H1 (cell line): ENCODE measurements around the gene SPDYE2. TPM values are rescaled to one million over a fixed set of nuclear protein-coding genes. Genes with fewer than 3 reads are reported as not detected.
A peak's percentile ranks its signal among the peaks of the same experiment; 100 is the strongest.
"Not testable (repeated sequence)": the region's sequence is repeated elsewhere in the genome, so short reads cannot be mapped to it uniquely, and the experiment has no call there.

ENCODE experiments used
- CTCF ChIA-PET: fragments of 300-600 bp; sonication (Branson Sonifier 250); formaldehyde crosslinking; loops from one replicate; lab custom pipeline; 2021; ENCODE audit not compliant: partially characterized antibody; lab: Charles Lee
- POLR2A ChIA-PET: fragments of 300-600 bp; sonication (Branson Sonifier 250); formaldehyde crosslinking; loops from one replicate; lab custom pipeline; 2021; ENCODE audit warnings: inconsistent platforms; ENCODE audit not compliant: partially characterized antibody; lab: Charles Lee
- DNase-seq, 2 experiments: peaks; one replicate each; pipeline versions ENCODE4 v3.0.0 to v3.0.0-alpha.2; 2010 to 2022; ENCODE audit warnings: low spot score in 2 of 2, low read depth in 1 of 2, mixed read lengths in 1 of 2
- FAIRE-seq: peaks from 2 replicates; lab custom pipeline; 2011; peaks lifted over from hg19 to GRCh38; lab: Jason Lieb, UNC
- H2AFZ ChIP-seq: 2 replicates; pipeline ENCODE4 v1.8.1; 2012; ENCODE audit warnings: low read length, inconsistent platforms
- H2AK5ac ChIP-seq: 2 replicates; pipeline ENCODE4 v1.6.1; 2013; ENCODE audit warnings: low read depth, low read length
- H2BK120ac ChIP-seq: replicated peaks from 2 replicates; pipeline ENCODE3; 2013; ENCODE audit warnings: low read depth, low read length, inconsistent platforms
- H2BK12ac ChIP-seq: 2 replicates; pipeline ENCODE4 v1.6.1; 2013; ENCODE audit warnings: low read depth, low read length
- H2BK15ac ChIP-seq: 2 replicates; pipeline ENCODE4 v1.6.1; 2013; ENCODE audit warnings: low read length
- H2BK20ac ChIP-seq: 2 replicates; pipeline ENCODE4 v1.6.1; 2013; ENCODE audit warnings: low read length
- H2BK5ac ChIP-seq: 2 replicates; pipeline ENCODE4 v1.6.1; 2013; ENCODE audit warnings: low read depth, low read length
- H3K14ac ChIP-seq: 2 replicates; pipeline ENCODE4 v1.6.1; 2013; ENCODE audit warnings: inconsistent platforms; ENCODE audit not compliant: insufficient read length
- H3K18ac ChIP-seq: 2 replicates; pipeline ENCODE4 v1.6.1; 2013; ENCODE audit warnings: low read length; ENCODE audit errors: extremely low read depth
- H3K23ac ChIP-seq: 2 replicates; pipeline ENCODE4 v1.6.1; 2013; ENCODE audit warnings: inconsistent platforms; ENCODE audit not compliant: insufficient read length
- H3K23me2 ChIP-seq: 2 replicates; pipeline ENCODE4 v1.6.1; 2013; ENCODE audit warnings: low read depth, low read length
- H3K27ac ChIP-seq: 2 replicates; pipeline ENCODE4 v1.6.1; 2011; ENCODE audit warnings: low read depth, low read length, inconsistent platforms
- H3K27me3 ChIP-seq, 4 experiments: replicated peaks in 1 of 4; 1 replicate in 1 of 4; 2 replicates in 3 of 4; pipeline versions ENCODE4 v1.6.1 to v1.8.1; 2011 to 2013; ENCODE audit warnings: low read length in 3 of 4, mild to moderate bottlenecking in 3 of 4, inconsistent platforms in 2 of 4, mixed read lengths in 2 of 4, moderate library complexity in 1 of 4; ENCODE audit not compliant: control insufficient read depth in 3 of 4, insufficient read depth in 3 of 4; ENCODE audit errors: extremely low read depth in 1 of 4
- H3K36me3 ChIP-seq, 4 experiments: 2 replicates each; pipeline versions ENCODE4 v1.6.1 to v1.8.1; 2011 to 2013; ENCODE audit warnings: mild to moderate bottlenecking in 4 of 4, low read length in 3 of 4, moderate library complexity in 2 of 4, control low read depth in 1 of 4, inconsistent platforms in 1 of 4; ENCODE audit not compliant: insufficient read depth in 4 of 4, control insufficient read depth in 2 of 4
- H3K4ac ChIP-seq: replicated peaks from 2 replicates; pipeline ENCODE3; 2013; ENCODE audit warnings: low read length, low read depth, mixed read lengths, inconsistent platforms; ENCODE audit not compliant: insufficient read length
- H3K4me1 ChIP-seq, 4 experiments: replicated peaks in 1 of 4; 1 replicate in 1 of 4; 2 replicates in 3 of 4; pipeline versions ENCODE4 v1.6.1 to v1.8.1; 2011 to 2013; ENCODE audit warnings: low read length in 3 of 4, inconsistent platforms in 2 of 4, mixed read lengths in 1 of 4; ENCODE audit not compliant: insufficient read depth in 4 of 4, control insufficient read depth in 3 of 4
- H3K4me2 ChIP-seq, 2 experiments: 2 replicates each; pipeline versions ENCODE4 v1.6.1 to v1.8.1; 2011 to 2013; ENCODE audit warnings: low read depth in 2 of 2, low read length in 2 of 2, control low read depth in 1 of 2, inconsistent platforms in 1 of 2, mild to moderate bottlenecking in 1 of 2; ENCODE audit not compliant: insufficient read depth in 1 of 2
- H3K4me3 ChIP-seq, 4 experiments: fragments of 200-600, 300-600 bp in 1 of 4; sonication (generic), shearing (Covaris generic), sonication (Bioruptor Twin) in 1 of 4; 2 replicates each; pipeline versions ENCODE4 v1.5.1 to v1.8.1; 2011 to 2016; ENCODE audit warnings: low read length in 4 of 4, low read depth in 3 of 4, control low read depth in 2 of 4, inconsistent platforms in 2 of 4, mild to moderate bottlenecking in 2 of 4, mixed read lengths in 1 of 4, moderate library complexity in 1 of 4; ENCODE audit not compliant: insufficient read depth in 2 of 4; ENCODE audit errors: extremely low read depth in 1 of 4
- H3K56ac ChIP-seq: replicated peaks from 2 replicates; pipeline ENCODE3; 2013; ENCODE audit warnings: low read depth, mild to moderate bottlenecking, mixed read lengths, low read length, inconsistent platforms; ENCODE audit not compliant: insufficient read length
- H3K79me1 ChIP-seq: 2 replicates; pipeline ENCODE4 v1.6.1; 2013; ENCODE audit warnings: low read depth, low read length, control low read depth
- H3K79me2 ChIP-seq, 2 experiments: 2 replicates each; pipeline versions ENCODE4 v1.6.1 to v1.8.1; 2012 to 2013; ENCODE audit warnings: low read length in 2 of 2, mild to moderate bottlenecking in 2 of 2, inconsistent platforms in 1 of 2; ENCODE audit not compliant: insufficient read depth in 2 of 2, control insufficient read depth in 1 of 2
- H3K9ac ChIP-seq, 4 experiments: replicated peaks in 1 of 4; 1 replicate in 1 of 4; 2 replicates in 3 of 4; pipeline versions ENCODE4 v1.6.1 to v1.8.1; 2011 to 2013; ENCODE audit warnings: low read depth in 3 of 4, low read length in 3 of 4, control low read depth in 2 of 4, mild to moderate bottlenecking in 2 of 4, moderate library complexity in 2 of 4, inconsistent platforms in 1 of 4; ENCODE audit errors: extremely low read depth in 1 of 4
- H3K9me3 ChIP-seq, 2 experiments: 2 replicates each; pipeline versions ENCODE4 v1.6.1 to v1.8.1; 2012 to 2013; ENCODE audit warnings: mild to moderate bottlenecking in 2 of 2, moderate library complexity in 2 of 2, control low read depth in 1 of 2, inconsistent platforms in 1 of 2, low read depth in 1 of 2, low read length in 1 of 2, mixed read lengths in 1 of 2; ENCODE audit not compliant: insufficient read depth in 2 of 2
- H4K20me1 ChIP-seq, 2 experiments: replicated peaks in 1 of 2; 2 replicates each; pipeline versions ENCODE3 to v1.8.1; 2011 to 2013; ENCODE audit warnings: inconsistent platforms in 2 of 2, low read length in 2 of 2, mild to moderate bottlenecking in 1 of 2; ENCODE audit not compliant: insufficient read depth in 2 of 2, control insufficient read depth in 1 of 2
- H4K5ac ChIP-seq: 2 replicates; pipeline ENCODE4 v1.6.1; 2013; ENCODE audit warnings: low read length, low read depth, mixed read lengths, inconsistent platforms; ENCODE audit not compliant: insufficient read length
- H4K8ac ChIP-seq: 2 replicates; pipeline ENCODE4 v1.8.0; 2013; ENCODE audit warnings: mild to moderate bottlenecking, moderate library complexity, low read length, inconsistent platforms; ENCODE audit not compliant: insufficient read depth; ENCODE audit errors: extremely low read depth
- H4K91ac ChIP-seq: replicated peaks from 2 replicates; pipeline ENCODE3; 2013; ENCODE audit warnings: low read length, mixed read lengths, inconsistent platforms; ENCODE audit not compliant: insufficient read length
- WGBS, 2 experiments: shearing (Covaris generic) in 1 of 2; methylation state at CpG; one replicate each; pipeline versions ENCODE4 v1.1.6 to v1.1.7; 2013 to 2015; ENCODE audit warnings: low lambda C conversion rate in 2 of 2, mixed read lengths in 2 of 2, inconsistent platforms in 1 of 2, low coverage in 1 of 2, missing lambda C conversion rate in 1 of 2; ENCODE audit not compliant: insufficient replicate concordance in 2 of 2, insufficient coverage in 1 of 2, insufficient read length in 1 of 2; ENCODE audit errors: extremely low coverage in 1 of 2, missing lambda C conversion rate in 1 of 2; 5-methylcytosine and 5-hydroxymethylcytosine counted together
- polyA plus RNA-seq, 7 experiments: library from polyadenylated mRNA; depleted of rRNA in 3 of 7; stranded (reverse) in 5 of 7; unstranded in 2 of 7; fragments of >200 nt in 5 of 7; fragments of 200-250 nt in 2 of 7; gene quantifications; 1 replicate in 5 of 7; 2 replicates in 1 of 7; 4 replicates in 1 of 7; pipeline versions ENCODE4 v1.2.1 to v1.2.3, GENCODE V29; 2011 to 2013; ENCODE audit warnings: missing spikeins in 2 of 7, mixed read lengths in 2 of 7
- total RNA-seq: library from RNA; stranded (reverse); fragmentation: NEBNext Ultra II Directional; extraction: Animal tissue kit (Norgen Biotek cat#: 25700); gene quantifications from 2 replicates; pipeline ENCODE4 v1.2.1, GENCODE V29; 2021

Gene SPDYE2
- total and polyA plus RNA-seq, 2 of the 8 experiments (the other 6 are each of a cell fraction or from before 2014, with no cell fraction given), result not detected

DNA sequence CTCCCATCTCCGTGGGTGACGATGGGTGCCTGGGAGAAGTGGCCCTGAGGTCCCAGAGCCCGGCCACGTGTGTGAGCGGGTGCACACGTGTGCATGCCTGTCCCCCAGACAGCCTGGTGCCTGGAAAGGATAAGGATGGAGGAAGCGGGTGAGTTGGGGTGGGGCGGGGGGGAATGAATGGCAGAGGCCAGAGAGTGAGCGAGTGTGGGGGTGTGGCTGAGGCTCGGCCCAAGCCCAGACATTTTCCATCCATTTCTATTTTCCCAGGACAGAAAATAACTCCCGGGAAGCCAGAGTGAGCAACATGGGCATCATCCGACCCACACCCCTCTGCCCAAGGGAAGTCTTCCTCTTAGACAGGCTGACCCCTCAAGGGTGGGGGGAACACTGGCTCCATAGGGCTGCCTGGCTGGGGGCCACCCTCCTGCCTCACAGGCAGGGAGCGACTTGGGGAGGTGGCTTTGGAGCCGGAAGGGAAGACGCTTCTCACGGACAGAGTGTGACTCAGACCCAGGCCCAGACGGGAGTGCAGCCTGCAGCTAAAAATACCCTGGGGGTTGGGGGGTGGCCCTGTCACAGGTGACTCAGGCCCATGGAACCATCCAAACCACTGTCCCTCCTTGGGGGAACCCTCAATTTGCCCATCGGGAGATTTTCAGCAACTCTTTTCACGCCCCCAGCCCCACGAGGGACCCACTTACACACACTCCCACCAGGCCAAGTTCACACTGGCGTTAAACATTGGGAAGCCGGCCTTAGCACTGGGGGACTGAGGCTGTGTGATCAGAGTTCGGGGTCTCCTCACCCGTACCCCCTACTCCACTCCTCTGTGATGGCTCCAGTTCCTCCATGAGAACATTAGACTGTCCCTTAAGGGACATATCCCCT is 45.5 kb upstream of the SPDYE2 start:
- POLR2A ChIA-PET, H4K5ac ChIP-seq, H3K36me3 ChIP-seq, H3K56ac ChIP-seq, H2BK15ac ChIP-seq, H3K23ac ChIP-seq, H3K27ac ChIP-seq, FAIRE-seq, H3K79me2 ChIP-seq, H3K4me2 ChIP-seq, H2AFZ ChIP-seq, H3K14ac ChIP-seq, H3K4me3 ChIP-seq, H2BK20ac ChIP-seq, H4K20me1 ChIP-seq, CTCF ChIA-PET, H3K9me3 ChIP-seq, H4K8ac ChIP-seq, H2BK12ac ChIP-seq, H3K79me1 ChIP-seq, H2BK5ac ChIP-seq, H3K4me1 ChIP-seq, H2BK120ac ChIP-seq, H3K27me3 ChIP-seq, H3K4ac ChIP-seq, H4K91ac ChIP-seq, H3K18ac ChIP-seq, H3K9ac ChIP-seq, H3K23me2 ChIP-seq, H2AK5ac ChIP-seq: not testable (repeated sequence)
- 89% methylated on average over 5 of the region's 24 CpGs; no CpG with 5 or more reads in 1 of the 2 experiments for WGBS, 2 experiments
- peak in 1 of 2 experiments; percentile 39 for DNase-seq
